ENCODE results near the gene FKBP5.

DNA sequence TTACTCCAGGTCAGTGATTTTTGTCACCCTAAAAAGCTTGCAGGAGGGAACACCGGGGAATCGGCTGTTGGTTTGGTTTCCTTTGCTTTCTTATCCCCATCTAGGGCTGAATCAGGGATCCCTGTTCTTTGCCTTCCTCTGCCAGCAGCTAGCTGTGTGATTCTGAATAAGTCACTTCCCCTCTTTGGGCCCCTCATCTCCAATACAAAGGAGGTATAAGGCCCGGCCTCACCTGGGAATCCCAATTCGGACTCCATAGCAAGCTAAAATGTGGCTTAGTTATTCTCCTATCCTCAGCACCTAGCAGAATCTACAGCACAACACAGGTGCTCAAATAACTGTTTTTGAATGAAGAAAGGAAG is 29.6 kb upstream of the FKBP5 start:
- TF ChIP-seq, protein P1, sequence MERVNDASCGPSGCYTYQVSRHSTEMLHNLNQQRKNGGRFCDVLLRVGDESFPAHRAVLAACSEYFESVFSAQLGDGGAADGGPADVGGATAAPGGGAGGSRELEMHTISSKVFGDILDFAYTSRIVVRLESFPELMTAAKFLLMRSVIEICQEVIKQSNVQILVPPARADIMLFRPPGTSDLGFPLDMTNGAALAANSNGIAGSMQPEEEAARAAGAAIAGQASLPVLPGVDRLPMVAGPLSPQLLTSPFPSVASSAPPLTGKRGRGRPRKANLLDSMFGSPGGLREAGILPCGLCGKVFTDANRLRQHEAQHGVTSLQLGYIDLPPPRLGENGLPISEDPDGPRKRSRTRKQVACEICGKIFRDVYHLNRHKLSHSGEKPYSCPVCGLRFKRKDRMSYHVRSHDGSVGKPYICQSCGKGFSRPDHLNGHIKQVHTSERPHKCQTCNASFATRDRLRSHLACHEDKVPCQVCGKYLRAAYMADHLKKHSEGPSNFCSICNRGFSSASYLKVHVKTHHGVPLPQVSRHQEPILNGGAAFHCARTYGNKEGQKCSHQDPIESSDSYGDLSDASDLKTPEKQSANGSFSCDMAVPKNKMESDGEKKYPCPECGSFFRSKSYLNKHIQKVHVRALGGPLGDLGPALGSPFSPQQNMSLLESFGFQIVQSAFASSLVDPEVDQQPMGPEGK (CRISPR knock-in tag; IDR thresholded peaks at IDR 0.05; ENCODE audit: borderline replicate concordance): no peak
- TF ChIP-seq ZFP3 (CRISPR knock-in tag; IDR thresholded peaks at IDR 0.05): no peak
- no peak for TF ChIP-seq ARNTL (CRISPR knock-in tag; IDR thresholded peaks at IDR 0.05; ENCODE audit: borderline replicate concordance, low read depth)
- TF ChIP-seq ZNF70 (CRISPR knock-in tag; IDR thresholded peaks at IDR 0.05): no peak
- no peak for TF ChIP-seq TOX (CRISPR knock-in tag; IDR thresholded peaks at IDR 0.05; ENCODE audit: borderline replicate concordance)
- no peak for TF ChIP-seq PPARA (CRISPR knock-in tag; IDR thresholded peaks at IDR 0.05; ENCODE audit: borderline replicate concordance)
- TF ChIP-seq RARB (CRISPR knock-in tag; IDR thresholded peaks at IDR 0.05): no peak
- TF ChIP-seq ZFP30 (CRISPR knock-in tag; IDR thresholded peaks at IDR 0.05): no peak
- TF ChIP-seq ZC3H10 (CRISPR knock-in tag; IDR thresholded peaks at IDR 0.05): no peak
- no peak for TF ChIP-seq ISL1 (CRISPR knock-in tag; IDR thresholded peaks at IDR 0.05)
- TF ChIP-seq, protein P2, sequence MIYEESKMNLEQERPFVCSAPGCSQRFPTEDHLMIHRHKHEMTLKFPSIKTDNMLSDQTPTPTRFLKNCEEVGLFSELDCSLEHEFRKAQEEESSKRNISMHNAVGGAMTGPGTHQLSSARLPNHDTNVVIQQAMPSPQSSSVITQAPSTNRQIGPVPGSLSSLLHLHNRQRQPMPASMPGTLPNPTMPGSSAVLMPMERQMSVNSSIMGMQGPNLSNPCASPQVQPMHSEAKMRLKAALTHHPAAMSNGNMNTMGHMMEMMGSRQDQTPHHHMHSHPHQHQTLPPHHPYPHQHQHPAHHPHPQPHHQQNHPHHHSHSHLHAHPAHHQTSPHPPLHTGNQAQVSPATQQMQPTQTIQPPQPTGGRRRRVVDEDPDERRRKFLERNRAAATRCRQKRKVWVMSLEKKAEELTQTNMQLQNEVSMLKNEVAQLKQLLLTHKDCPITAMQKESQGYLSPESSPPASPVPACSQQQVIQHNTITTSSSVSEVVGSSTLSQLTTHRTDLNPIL (CRISPR knock-in tag; IDR thresholded peaks at IDR 0.05; ENCODE audit: low read depth): no peak
- no peak for TF ChIP-seq SNAI2 (CRISPR knock-in tag; IDR thresholded peaks at IDR 0.05)
- no peak for TF ChIP-seq OSR1 (CRISPR knock-in tag; IDR thresholded peaks at IDR 0.05)
